Activated CD4-positive, alpha-beta memory T cell treated with anti-CD3 and anti-CD28 coated beads, Interleukin-2, amount 10 ng/mL, durations not matched to agents 7 days and 5 days (primary cell): ENCODE data around the gene SCUBE1. TPM values are rescaled to one million over a fixed set of nuclear protein-coding genes. Genes with fewer than 3 reads are reported as not detected.

Source experiments
- CTCF ChIA-PET: fragments of 350-600 bp; sonication (Branson Sonifier 250); formaldehyde crosslinking; loops from one replicate; lab custom pipeline; 2021; ENCODE audit warnings: antibody characterized with exemption, inconsistent platforms; lab: Charles Lee
- POLR2A ChIA-PET: fragments of 350-600 bp; sonication (Branson Sonifier 250); formaldehyde crosslinking; loops from one replicate; lab custom pipeline; 2021; ENCODE audit warnings: antibody characterized with exemption; lab: Charles Lee
- DNase-seq: peaks from one replicate; pipeline ENCODE4 v3.0.0-alpha.2; 2020
- H3K27ac Mint-ChIP-seq: one replicate; pipeline ENCODE4 v1.8.0; 2021; ENCODE audit warnings: mild to moderate bottlenecking, mixed read lengths
- H3K27me3 Mint-ChIP-seq: one replicate; pipeline ENCODE4 v1.8.0; 2021; ENCODE audit warnings: mixed read lengths
- H3K36me3 Mint-ChIP-seq: one replicate; pipeline ENCODE4 v1.8.0; 2021; ENCODE audit warnings: low read depth, mixed read lengths
- H3K4me1 Mint-ChIP-seq: one replicate; pipeline ENCODE4 v1.8.0; 2021; ENCODE audit warnings: mixed read lengths
- H3K4me3 Mint-ChIP-seq: one replicate; pipeline ENCODE4 v1.8.0; 2021; ENCODE audit warnings: mild to moderate bottlenecking, mixed read lengths
- H3K9me3 Mint-ChIP-seq: one replicate; pipeline ENCODE4 v1.8.0; 2021; ENCODE audit warnings: mixed read lengths
- total RNA-seq, 2 experiments: library from RNA; stranded (reverse); gene quantifications; one replicate each; pipeline ENCODE4 v1.2.3, GENCODE V29; 2021

The SCUBE1 gene
- total RNA-seq, 2 experiments from 2014 or later: 0.15 to 0.20 TPM

DNA sequence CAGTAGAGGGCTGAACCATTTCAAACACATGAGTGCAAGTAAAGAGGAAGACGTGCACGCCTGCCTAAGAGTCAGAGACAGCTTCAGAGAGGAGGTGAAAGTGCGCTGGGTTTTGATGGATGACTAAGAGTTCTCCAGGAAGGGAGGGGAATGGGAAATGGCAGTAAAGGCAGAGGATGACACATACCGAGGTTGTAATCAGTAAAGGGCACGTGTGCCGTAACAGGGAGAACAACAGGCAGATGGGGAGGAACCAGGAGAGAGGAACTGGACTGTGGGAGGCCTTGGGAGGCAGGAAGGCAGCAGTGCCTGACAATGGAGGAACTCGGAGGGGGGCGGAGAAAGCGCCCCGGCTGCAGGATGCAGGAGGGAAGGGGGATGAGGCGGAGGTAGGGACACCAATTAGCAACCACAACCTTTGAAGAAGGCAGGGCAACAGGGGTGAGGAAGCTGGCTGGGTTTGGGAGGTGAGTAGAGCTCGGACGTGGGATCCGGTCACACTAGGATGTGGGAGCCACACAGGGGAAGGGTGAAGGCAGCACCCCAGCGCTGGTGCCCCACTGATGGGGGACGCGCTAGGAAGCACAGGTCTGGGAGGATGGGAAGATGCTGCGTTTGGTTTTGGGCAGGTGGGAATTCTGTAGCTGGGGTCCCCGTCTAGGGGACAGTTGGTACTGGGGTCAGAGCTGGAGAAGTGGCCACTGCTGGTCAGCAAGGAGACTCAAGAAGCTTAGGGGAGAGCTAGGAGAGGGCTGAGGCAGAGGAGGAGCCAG is 67.4 kb downstream of the SCUBE1 start:
- ChIA-PET CTCF (interaction anchor here (0.5 to 1.3 kb wide), 5 partner anchors 44 to 110 kb away, joined by 3 to 6 read pairs (median 3); no protein-coding TSS in a partner anchor), POLR2A (no interaction called here)
- no peak overlapping the region for H3K4me3 Mint-ChIP-seq
- H3K4me1 Mint-ChIP-seq: peaks cover 13% of the 10 kb centered on the region
- H3K27me3 Mint-ChIP-seq: peaks cover 2% of the 10 kb centered on the region
- no peaks in the 10 kb centered on the region for H3K9me3 Mint-ChIP-seq
- H3K27ac Mint-ChIP-seq: no peak overlapping the region
- DNase-seq: no peak
- no peaks in the 10 kb centered on the region for H3K36me3 Mint-ChIP-seq

DNA sequence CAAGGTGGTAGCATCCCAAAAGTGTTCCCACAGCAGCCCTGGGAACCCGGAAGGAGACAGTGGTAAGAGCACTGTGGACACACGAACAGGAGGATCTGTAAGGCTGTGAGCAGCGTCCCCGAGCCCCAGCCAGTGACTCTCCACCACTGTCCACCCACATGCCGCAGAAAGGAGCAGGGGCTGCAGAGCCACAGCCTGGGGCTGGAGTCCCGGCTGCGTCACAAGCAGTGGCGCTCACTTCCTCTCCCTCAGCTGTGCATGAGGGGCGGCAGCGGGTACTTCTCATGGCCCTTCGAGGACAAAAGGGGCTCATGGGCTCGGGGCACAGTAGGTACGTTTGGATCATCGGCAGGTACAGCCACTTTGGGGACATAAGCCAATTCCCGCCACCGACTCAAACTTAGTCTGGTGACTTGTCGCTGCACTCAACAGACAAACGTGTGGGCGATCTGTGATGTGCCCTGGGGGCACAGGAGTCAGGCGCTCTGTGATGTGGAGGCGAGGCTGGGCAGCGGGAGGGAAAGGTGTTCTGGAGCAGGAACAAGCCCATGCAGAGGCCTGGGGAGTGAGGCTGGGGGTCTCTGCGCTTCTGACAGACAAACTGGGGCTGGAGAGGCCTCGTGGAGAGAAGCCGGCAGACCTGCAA is 68.5 kb downstream of the SCUBE1 start:
- no peak for DNase-seq
- POLR2A ChIA-PET: interaction anchor here (1.0 to 1.3 kb wide), 2 partner anchors 10 to 71 kb away, joined by 4 to 6 read pairs; no protein-coding TSS in a partner anchor
- H3K4me3 Mint-ChIP-seq: no peak overlapping the region
- no peak overlapping the region for H3K27ac Mint-ChIP-seq
- H3K9me3 Mint-ChIP-seq: no peaks in the 10 kb centered on the region
- CTCF ChIA-PET: interaction anchor here (0.5 to 3.3 kb wide), 13 partner anchors 10 to 133 kb away, joined by 3 to 98 read pairs (median 4); partner anchors contain the start of gene SCUBE1
- no peaks in the 10 kb centered on the region for H3K36me3 Mint-ChIP-seq
- H3K4me1 Mint-ChIP-seq: peaks cover 16% of the 10 kb centered on the region
- H3K27me3 Mint-ChIP-seq: peaks cover 2% of the 10 kb centered on the region

DNA sequence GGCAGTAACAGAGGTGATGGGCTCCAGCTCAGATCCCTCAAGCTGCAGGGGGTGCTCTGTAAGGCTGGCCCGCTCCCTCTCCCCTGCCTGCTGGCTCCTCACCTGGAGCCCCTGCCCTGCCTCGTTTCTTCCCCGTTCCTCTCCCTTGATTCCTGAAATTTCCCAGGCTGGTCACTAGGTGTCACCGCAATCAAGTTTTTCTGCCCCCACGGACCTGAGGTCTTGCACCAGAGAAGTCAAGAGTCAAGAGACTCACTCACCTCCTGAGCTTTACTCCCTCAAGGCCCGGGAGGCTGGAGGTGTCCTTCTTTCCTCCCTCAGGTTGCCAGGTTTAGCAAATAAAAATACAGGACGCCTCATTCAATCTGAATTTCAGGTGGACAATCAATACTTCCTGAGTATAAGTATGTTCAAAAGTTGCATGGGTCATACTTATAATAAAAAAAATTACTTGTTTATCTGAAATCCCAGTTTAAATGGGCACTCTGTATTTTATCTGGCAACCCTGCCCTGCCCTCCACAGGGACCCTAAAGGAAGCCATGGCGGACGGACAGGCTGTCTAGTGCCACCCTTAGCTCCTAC is 69.2 kb downstream of the SCUBE1 start:
- Mint-ChIP-seq H3K9me3 (no peaks in the 10 kb centered on the region), H3K4me3 (no peak overlapping the region), H3K27me3 (peaks cover 2% of the 10 kb centered on the region), H3K36me3 (no peaks in the 10 kb centered on the region), H3K27ac (no peak overlapping the region), H3K4me1 (peaks cover 16% of the 10 kb centered on the region)
- ChIA-PET CTCF (interaction anchor here (0.7 to 3.3 kb wide), 14 partner anchors 9 to 134 kb away, joined by 3 to 98 read pairs (median 4); partner anchors contain the start of gene SCUBE1), POLR2A (interaction anchor here (0.9 to 1.3 kb wide), 4 partner anchors 10 to 73 kb away, joined by 3 to 6 read pairs (median 5); no protein-coding TSS in a partner anchor)
- peak; percentile 54 for DNase-seq

DNA sequence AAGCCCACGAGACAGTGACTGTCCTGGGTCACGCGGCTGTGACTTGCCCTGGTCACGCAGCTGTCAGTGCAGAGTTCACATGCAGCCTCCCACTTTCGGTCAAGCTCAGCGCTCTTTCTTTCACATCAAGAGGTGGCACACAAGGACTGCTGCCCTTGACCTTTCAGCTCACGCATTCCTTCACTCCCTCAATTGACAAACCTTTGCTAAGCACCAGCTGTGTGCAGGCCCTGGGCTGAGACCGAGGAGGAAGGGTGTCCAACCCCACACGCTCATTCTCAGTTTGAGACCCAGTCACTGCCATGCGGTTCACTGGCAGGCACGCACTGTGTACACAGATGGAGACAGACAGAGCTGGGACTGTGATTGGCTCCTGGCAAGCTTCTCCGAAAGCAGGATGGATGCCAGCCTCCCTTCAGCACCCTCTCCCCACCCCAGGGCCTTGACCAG is 70.3 kb downstream of the SCUBE1 start:
- no peak overlapping the region for H3K4me3 Mint-ChIP-seq
- POLR2A ChIA-PET: interaction anchor here (0.9 kb wide), 2 partner anchors 9 to 13 kb away, joined by 3 to 4 read pairs; no protein-coding TSS in a partner anchor
- no peaks in the 10 kb centered on the region for H3K36me3 Mint-ChIP-seq
- no peak for DNase-seq
- peaks cover 16% of the 10 kb centered on the region for H3K4me1 Mint-ChIP-seq
- peaks cover 2% of the 10 kb centered on the region for H3K27me3 Mint-ChIP-seq
- CTCF ChIA-PET: interaction anchor here (1.4 to 3.3 kb wide), 7 partner anchors 8 to 112 kb away, joined by 3 to 98 read pairs (median 16); partner anchors contain the start of gene SCUBE1
- no peaks in the 10 kb centered on the region for H3K9me3 Mint-ChIP-seq
- H3K27ac Mint-ChIP-seq: no peak overlapping the region

DNA sequence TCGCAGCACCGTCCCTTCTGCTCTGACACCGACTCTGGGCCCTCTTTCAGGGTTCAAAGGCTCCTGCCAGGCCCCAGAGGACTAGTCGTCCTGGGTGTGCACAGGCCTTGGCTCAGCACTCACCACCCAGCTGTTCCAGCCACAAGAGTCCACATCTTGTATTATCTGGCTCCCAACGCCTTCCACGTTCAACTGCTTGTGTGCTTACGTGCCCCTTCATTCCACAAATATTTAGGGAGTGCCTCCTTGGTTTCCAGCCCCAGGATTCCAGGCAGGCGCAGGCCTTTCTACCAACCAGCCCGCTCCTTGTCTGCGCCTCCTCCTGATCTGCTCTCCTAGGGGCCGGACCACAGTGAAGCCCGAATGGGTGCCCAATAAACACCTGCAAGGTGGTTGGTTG is 70.9 kb downstream of the SCUBE1 start:
- DNase-seq: no peak
- POLR2A ChIA-PET: interaction anchor here (0.9 kb wide), 1 partner anchor 8 kb away, joined by 4 read pairs; no protein-coding TSS in a partner anchor
- Mint-ChIP-seq H3K27me3 (peaks cover 2% of the 10 kb centered on the region), H3K36me3 (no peaks in the 10 kb centered on the region), H3K4me3 (no peak overlapping the region), H3K9me3 (no peaks in the 10 kb centered on the region), H3K4me1 (peaks cover 14% of the 10 kb centered on the region), H3K27ac (no peak overlapping the region)
- CTCF ChIA-PET: interaction anchor here (1.4 to 3.3 kb wide), 4 partner anchors 41 to 112 kb away, joined by 3 to 98 read pairs (median 42); partner anchors contain the start of gene SCUBE1

DNA sequence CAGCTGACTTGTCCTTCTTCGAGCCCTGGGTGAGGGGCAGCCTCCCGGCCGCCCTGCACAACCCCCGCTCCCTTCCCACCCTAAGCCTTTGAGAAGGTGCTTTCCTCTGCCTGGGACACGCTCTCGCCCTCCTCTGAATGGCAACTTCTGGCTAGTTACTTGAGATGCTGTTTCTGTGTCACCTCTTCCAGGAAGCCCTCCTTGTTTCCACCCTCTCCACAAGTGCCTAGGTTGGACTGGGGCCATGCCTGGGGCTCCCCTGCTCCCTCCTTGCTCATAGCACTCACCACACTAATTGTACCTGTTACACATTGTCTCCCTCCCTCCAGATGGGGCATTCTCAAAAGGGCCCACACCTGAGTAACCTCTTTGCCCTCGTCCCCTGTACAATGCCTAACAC is 72.2 kb downstream of the SCUBE1 start:
- ChIA-PET POLR2A (no interaction called here), CTCF (interaction anchor here (1.1 to 3.0 kb wide), 3 partner anchors 11 to 75 kb away, joined by 3 to 13 read pairs (median 5); no protein-coding TSS in a partner anchor)
- Mint-ChIP-seq H3K36me3 (no peaks in the 10 kb centered on the region), H3K4me3 (no peak overlapping the region), H3K9me3 (no peaks in the 10 kb centered on the region), H3K4me1 (peaks cover 13% of the 10 kb centered on the region), H3K27ac (no peak overlapping the region), H3K27me3 (peaks cover 4% of the 10 kb centered on the region)
- no peak for DNase-seq

DNA sequence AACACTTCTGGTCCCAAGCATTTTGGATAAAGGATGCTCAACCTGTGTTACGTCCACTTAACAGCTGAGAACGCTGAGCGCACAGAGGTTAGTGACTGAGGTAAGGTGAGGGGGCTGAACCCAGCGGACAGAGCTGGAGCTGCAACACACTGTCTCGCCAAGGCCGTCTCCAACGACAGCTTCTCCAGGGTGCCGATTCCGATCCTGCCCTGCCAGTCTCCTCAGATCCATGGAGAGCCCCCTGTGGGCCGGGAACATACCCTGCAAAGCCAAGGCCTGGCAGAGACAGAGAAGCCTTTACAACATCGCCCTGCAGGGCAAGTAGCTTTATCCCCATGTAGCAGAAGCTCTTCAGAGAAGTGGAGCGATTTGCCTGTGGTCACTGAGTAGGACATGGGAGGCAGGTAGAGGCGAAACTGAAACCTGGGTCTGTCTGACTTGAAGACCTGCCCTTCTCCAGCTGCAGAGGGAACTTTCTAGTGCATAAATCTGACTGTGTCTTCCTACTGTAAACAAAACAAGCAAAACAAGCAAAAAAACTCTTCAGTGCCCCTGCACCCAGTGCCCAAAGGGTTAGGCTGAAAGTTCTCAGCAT is 72.8 kb downstream of the SCUBE1 start:
- Mint-ChIP-seq H3K36me3 (no peaks in the 10 kb centered on the region), H3K9me3 (no peaks in the 10 kb centered on the region), H3K27ac (no peak overlapping the region), H3K4me3 (no peak overlapping the region), H3K4me1 (peaks cover 9% of the 10 kb centered on the region), H3K27me3 (peaks cover 2% of the 10 kb centered on the region)
- CTCF ChIA-PET: interaction anchor here (1.1 to 3.0 kb wide), 4 partner anchors 11 to 76 kb away, joined by 3 to 13 read pairs (median 4); no protein-coding TSS in a partner anchor
- POLR2A ChIA-PET: no interaction called here
- DNase-seq: no peak

DNA sequence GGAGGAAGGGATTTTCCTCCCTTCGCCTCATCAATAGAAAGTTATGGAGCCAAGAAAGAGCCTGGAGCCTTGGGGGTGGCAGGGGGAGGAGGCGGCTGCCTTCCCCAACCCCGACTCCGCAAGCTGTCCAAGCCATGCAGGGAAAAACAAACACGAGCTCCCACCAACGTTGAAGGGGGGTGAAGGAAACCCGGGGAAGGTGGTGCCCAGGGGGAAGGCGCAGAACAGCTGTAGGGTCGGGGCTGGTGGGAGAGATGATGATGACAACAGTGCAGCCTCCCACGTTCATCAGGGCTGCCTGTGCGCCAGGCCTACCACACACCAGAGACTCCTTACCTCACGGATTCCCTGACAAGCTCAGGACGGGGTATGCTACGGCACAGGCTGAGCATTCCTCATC is 73.5 kb downstream of the SCUBE1 start:
- no peaks in the 10 kb centered on the region for H3K9me3 Mint-ChIP-seq
- H3K27me3 Mint-ChIP-seq: peaks cover 2% of the 10 kb centered on the region
- no peak overlapping the region for H3K4me3 Mint-ChIP-seq
- no peak for DNase-seq
- ChIA-PET POLR2A (no interaction called here), CTCF (interaction anchor here (1.1 to 3.0 kb wide), 4 partner anchors 10 to 77 kb away, joined by 3 to 13 read pairs (median 4); no protein-coding TSS in a partner anchor)
- no peaks in the 10 kb centered on the region for H3K36me3 Mint-ChIP-seq
- H3K4me1 Mint-ChIP-seq: peaks cover 15% of the 10 kb centered on the region
- no peak overlapping the region for H3K27ac Mint-ChIP-seq

DNA sequence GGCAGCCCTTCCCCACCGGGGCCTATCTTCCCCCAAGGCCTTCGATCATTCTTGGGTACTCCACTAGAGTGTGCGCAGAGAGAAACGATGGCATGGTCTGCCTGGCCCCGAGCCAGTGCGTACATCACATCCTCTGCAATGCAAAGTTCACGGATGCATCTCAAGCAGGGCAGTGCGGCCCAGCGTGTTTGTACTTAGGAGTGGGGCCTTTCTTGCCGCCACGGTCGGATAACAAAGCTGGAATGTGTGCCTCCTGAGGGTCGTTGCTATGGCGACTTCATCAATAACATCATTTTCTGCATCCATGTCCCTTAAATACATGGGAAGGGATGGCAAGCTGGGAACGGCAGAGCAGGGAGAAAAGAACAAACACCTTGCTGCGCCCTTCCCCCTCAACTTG is 73.9 kb downstream of the SCUBE1 start:
- ChIA-PET POLR2A (no interaction called here), CTCF (interaction anchor here (1.1 to 3.0 kb wide), 3 partner anchors 9 to 77 kb away, joined by 3 to 13 read pairs (median 5); no protein-coding TSS in a partner anchor)

DNA sequence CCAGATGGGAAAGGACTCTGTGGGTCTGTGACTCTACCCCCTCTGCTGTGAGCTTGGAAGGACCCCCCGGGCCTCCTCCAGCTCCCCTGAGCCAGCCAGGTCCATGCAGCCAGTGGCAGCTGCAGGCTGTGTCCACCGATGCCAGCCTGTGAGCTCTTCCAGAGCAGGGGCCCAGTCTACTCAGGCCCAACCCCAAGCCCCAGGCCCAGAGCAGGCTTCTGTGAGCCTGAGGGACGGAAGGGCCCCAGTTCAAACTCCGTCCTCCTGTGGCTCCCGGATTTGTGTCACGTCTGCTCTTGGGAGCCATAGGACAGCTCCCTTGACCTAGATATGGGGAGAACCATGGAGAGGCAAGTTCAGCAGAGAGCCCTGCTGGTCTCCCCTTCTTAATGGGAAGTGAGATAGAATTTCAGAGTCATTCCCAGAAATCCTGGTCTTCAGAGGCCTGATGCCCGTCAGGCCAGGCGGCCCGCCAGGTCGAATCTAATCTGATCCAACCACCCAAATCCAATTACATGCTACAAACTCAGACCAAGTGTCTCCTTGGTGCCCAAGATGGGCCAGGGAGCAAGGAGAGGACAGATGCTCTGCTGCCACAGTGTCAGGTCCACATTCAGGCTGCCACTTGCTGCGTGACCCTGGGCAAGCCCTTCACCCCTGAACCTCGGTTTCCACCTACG is 75.1 kb downstream of the SCUBE1 start:
- Mint-ChIP-seq H3K9me3 (no peaks in the 10 kb centered on the region), H3K27ac (no peak overlapping the region), H3K4me3 (no peak overlapping the region), H3K4me1 (peaks cover 30% of the 10 kb centered on the region), H3K36me3 (no peaks in the 10 kb centered on the region), H3K27me3 (peaks cover 2% of the 10 kb centered on the region)
- ChIA-PET CTCF (no interaction called here), POLR2A (no interaction called here)
- no peak for DNase-seq

More for the DNA sequence above, 73.9 kb downstream of the SCUBE1 start:
- Mint-ChIP-seq H3K9me3 (no peaks in the 10 kb centered on the region), H3K36me3 (no peaks in the 10 kb centered on the region), H3K4me3 (no peak overlapping the region), H3K27me3 (peaks cover 2% of the 10 kb centered on the region), H3K27ac (no peak overlapping the region), H3K4me1 (peaks cover 19% of the 10 kb centered on the region)
- DNase-seq: no peak

DNA sequence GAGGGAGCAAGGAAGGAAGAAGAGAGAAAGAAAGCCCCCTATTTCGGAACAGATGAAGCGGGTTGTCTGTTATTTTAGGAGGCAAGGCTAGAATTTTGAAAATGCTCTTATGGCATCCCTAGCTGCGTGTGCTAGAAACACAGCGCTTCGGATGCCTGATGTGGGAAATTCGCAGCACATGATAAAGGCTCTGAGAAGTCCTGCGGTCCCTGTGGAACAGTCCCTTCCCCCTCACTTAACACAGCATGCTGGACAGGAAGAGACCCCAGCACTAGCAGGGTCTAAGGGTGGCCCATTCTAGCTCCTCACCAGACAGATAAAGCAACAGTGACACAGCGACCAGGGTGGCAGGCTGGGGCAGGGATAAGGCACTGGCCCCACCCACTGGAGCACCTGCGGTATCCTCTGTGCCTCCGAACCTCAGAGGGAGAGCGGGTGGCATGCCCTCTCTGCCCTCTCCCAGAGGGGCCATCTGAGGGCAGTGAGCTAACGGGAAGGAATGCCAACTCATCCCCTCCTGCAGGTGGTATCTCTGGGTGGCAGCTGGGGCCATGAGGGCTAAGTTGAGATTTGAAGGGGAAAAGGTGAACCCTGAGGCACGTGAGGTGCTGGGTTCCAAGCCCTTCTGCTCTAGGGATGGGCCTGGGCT is 75.7 kb downstream of the SCUBE1 start:
- POLR2A ChIA-PET: no interaction called here

More for the DNA sequence above, 75.7 kb downstream of the SCUBE1 start:
- Mint-ChIP-seq H3K4me1 (peaks cover 37% of the 10 kb centered on the region), H3K27me3 (peaks cover 2% of the 10 kb centered on the region), H3K4me3 (no peak overlapping the region), H3K9me3 (no peaks in the 10 kb centered on the region), H3K36me3 (no peaks in the 10 kb centered on the region), H3K27ac (no peak overlapping the region)
- CTCF ChIA-PET: interaction anchor here (1.1 to 4.9 kb wide), 2 partner anchors 36 to 79 kb away, joined by 3 to 30 read pairs; no protein-coding TSS in a partner anchor
- DNase-seq: no peak
